Measurements from ENCODE around the gene RBMX. TPM values are rescaled to one million over a fixed set of nuclear protein-coding genes. Genes with fewer than 3 reads are reported as not detected.
"Not testable (repeated sequence)": the region's sequence is repeated elsewhere in the genome, so short reads cannot be mapped to it uniquely, and the experiment has no call there.

RBMX gene
- total RNA-seq, 3 donors from 2014 or later: 255 to 331 (median 264) TPM

DNA sequence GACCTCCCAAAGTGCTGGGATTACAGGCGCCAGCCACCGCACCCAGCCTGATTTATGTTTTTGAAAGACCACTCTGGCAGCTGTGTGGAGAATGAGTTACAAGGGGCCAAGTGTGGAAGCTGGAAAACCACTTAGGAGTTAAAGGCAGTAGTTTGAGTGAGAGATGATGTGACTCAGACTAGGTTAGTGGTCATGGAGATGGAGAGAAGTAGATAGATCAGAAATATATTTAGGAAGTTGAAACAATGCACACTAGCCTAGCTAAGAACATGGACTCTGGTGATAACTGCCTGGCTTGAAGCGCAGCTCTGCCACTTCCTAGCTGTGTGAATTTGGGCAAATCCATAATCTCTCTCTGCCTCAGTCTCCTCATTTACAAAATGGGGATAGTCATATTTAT, 11.9 kb upstream of the RBMX start:
- Histone ChIP-seq H3K27me3 (no peaks in the 10 kb centered on the region), H3K36me3 (no peaks in the 10 kb centered on the region), H3K4me3 (no peak overlapping the region), H3K27ac (no peak overlapping the region), H3K4me1 (no peaks in the 10 kb centered on the region), H3K9me3 (no peaks in the 10 kb centered on the region)
- intact Hi-C loops (cut with DNase I; ENCODE audit: low total_unique reads): no loop called here
- TF ChIP-seq POLR2AphosphoS5 (IDR thresholded peaks at IDR 0.05) (no peak), POLR2A (IDR thresholded peaks at IDR 0.05) (no peak), CTCF (IDR thresholded peaks at IDR 0.05) (no peak)
- no peak for DNase-seq (ENCODE audit: low spot score in 2 of 2)

DNA sequence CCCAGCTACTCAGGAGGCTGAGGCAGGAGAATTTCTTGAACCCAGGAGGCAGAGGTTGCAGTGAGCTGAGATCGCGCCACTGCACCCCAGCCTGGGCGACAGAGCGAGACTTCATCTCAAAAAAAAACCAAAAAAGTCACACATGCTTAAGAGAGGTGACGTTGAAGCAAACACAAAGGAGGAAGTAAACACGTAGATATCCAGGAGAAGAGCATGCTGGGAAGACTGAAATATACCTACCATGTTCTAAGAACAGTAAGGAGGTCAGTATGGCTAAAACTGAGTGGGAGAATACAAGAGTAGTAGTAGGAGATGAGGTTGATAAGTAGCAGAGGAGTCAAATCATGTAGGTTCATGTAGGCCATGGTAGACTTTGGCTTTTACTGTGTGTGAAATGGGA, 10.1 kb upstream of the RBMX start:
- H3K27me3 ChIP-seq; H3K9me3 ChIP-seq; H3K27ac ChIP-seq; H3K4me1 ChIP-seq; DNase-seq (ENCODE audit: low spot score in 2 of 2); intact Hi-C loops (cut with DNase I; ENCODE audit: low total_unique reads); H3K36me3 ChIP-seq; H3K4me3 ChIP-seq: not testable (repeated sequence)

- TF ChIP-seq CTCF (IDR thresholded peaks at IDR 0.05) (no peak), POLR2AphosphoS5 (IDR thresholded peaks at IDR 0.05) (no peak), POLR2A (IDR thresholded peaks at IDR 0.05) (no peak)
- no peaks in the 10 kb centered on the region for H3K36me3 ChIP-seq
- no peaks in the 10 kb centered on the region for H3K27me3 ChIP-seq
- H3K9me3 ChIP-seq: no peaks in the 10 kb centered on the region
- no peak overlapping the region for H3K27ac ChIP-seq
- no peak overlapping the region for H3K4me3 ChIP-seq
- no peaks in the 10 kb centered on the region for H3K4me1 ChIP-seq
- intact Hi-C loops (cut with DNase I; ENCODE audit: low total_unique reads): no loop called here
- no peak for DNase-seq (ENCODE audit: low spot score in 2 of 2)
These were observed 8.7 kb upstream of the RBMX start for GRCh38 chrX:136889269-136889668.

- DNase-seq (ENCODE audit: low spot score in 2 of 2): peak in 1 of 2 donors; percentile 20
- Histone ChIP-seq H3K9me3 (no peaks in the 10 kb centered on the region), H3K27me3 (peaks cover 0 to 7% of the 10 kb centered on the region in 2 donors), H3K4me1 (no peaks in the 10 kb centered on the region), H3K4me3 (peak overlapping the region; percentile 76 to 84 (median 78)), H3K36me3 (no peaks in the 10 kb centered on the region), H3K27ac (peak overlapping the region; percentile 94 to 96)
- intact Hi-C loops (cut with DNase I; ENCODE audit: low total_unique reads): no loop called here
- TF ChIP-seq POLR2AphosphoS5 (IDR thresholded peaks at IDR 0.05) (no peak), POLR2A (IDR thresholded peaks at IDR 0.05) (no peak), CTCF (IDR thresholded peaks at IDR 0.05) (no peak)
These were observed 498 bp downstream of the RBMX start for GRCh38 chrX:136880003-136880451.

DNA sequence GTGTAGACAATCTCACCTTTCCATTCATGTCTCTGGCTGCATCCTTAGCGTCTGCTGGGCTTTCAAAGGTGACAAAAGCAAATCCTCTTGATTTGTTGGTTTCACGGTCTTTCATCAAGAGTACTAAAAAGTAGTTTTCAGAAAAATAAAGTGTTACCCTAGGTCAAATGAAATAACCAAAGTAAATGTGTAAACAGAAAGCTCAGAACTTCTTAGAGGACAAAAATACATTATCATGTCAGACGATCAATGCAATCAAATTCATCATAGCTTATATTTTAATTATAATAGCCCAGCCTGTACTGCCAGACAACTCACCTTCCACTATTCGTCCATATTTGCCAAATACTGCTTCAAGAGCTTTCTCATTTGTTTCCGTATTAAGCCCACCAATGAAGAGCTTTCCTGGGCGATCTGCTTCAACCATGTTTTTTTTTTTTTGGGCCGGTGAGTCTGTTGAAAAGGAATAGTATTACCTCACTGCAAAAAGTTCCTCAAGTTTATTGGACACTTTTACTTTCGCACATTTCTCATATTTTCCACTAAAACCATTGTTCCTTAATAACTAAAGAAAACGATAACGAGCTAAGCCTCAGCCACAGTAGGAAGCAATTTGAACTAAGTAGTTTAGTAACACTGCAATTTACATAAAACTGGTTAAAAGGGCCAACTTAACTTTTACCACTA, 1.4 kb downstream of the RBMX start:
- TF ChIP-seq POLR2A (IDR thresholded peaks at IDR 0.05) (no peak), POLR2AphosphoS5 (IDR thresholded peaks at IDR 0.05) (no peak)
- Histone ChIP-seq H3K4me3 (peak overlapping the region; percentile 76 to 84 (median 78)), H3K27ac (peak overlapping the region; percentile 94 to 96), H3K27me3 (peaks cover 0 to 7% of the 10 kb centered on the region in 2 donors), H3K9me3 (no peaks in the 10 kb centered on the region), H3K4me1 (no peaks in the 10 kb centered on the region), H3K36me3 (no peaks in the 10 kb centered on the region)
- intact Hi-C loops (cut with DNase I; ENCODE audit: low total_unique reads): no loop called here
- DNase-seq (ENCODE audit: low spot score in 2 of 2): no peak

GRCh38 chrX:136878423-136878822, 2.1 kb downstream of the RBMX start:
- no peaks in the 10 kb centered on the region for H3K9me3 ChIP-seq
- no peak for DNase-seq (ENCODE audit: low spot score in 2 of 2)
- peaks cover 0 to 7% of the 10 kb centered on the region in 2 donors for H3K27me3 ChIP-seq
- no peaks in the 10 kb centered on the region for H3K4me1 ChIP-seq
- H3K36me3 ChIP-seq: no peaks in the 10 kb centered on the region
- H3K4me3 ChIP-seq: peak overlapping the region; percentile 76 to 84 (median 78)
- intact Hi-C loops (cut with DNase I; ENCODE audit: low total_unique reads): no loop called here
- no peak overlapping the region for H3K27ac ChIP-seq
- TF ChIP-seq CTCF (IDR thresholded peaks at IDR 0.05): no peak

- H3K4me1 ChIP-seq; H3K4me3 ChIP-seq; intact Hi-C loops (cut with DNase I; ENCODE audit: low total_unique reads); H3K9me3 ChIP-seq; H3K36me3 ChIP-seq; H3K27me3 ChIP-seq; DNase-seq (ENCODE audit: low spot score in 2 of 2); H3K27ac ChIP-seq: not testable (repeated sequence)
These were observed 6.4 kb downstream of the RBMX start for GRCh38 chrX:136874114-136874513.

- DNase-seq (ENCODE audit: low spot score in 2 of 2); H3K4me1 ChIP-seq; H3K36me3 ChIP-seq; H3K27ac ChIP-seq; H3K27me3 ChIP-seq; intact Hi-C loops (cut with DNase I; ENCODE audit: low total_unique reads); H3K4me3 ChIP-seq; H3K9me3 ChIP-seq: not testable (repeated sequence)
These were observed 7.3 kb downstream of the RBMX start for GRCh38 chrX:136873210-136873609.

Data from breast epithelium (tissue), 4 donors.